Endothelial cell of umbilical vein (primary cell): ENCODE data around the gene PRR7. TPM values are rescaled to one million over a fixed set of nuclear protein-coding genes. Genes with fewer than 3 reads are reported as not detected.

Experiments used
- BruUV-seq: library from RNA; stranded (reverse); fragments of 400-500 nt; replicated peaks from 2 replicates; lab custom pipeline; 2021; lab: Mats Ljungman, UMichigan
- CTCF ChIA-PET: fragments of 300-600, 350-600 bp; sonication (Branson Sonifier 250); formaldehyde crosslinking; loops from one replicate; lab custom pipeline; 2021; ENCODE audit warnings: antibody characterized with exemption, inconsistent platforms; lab: Charles Lee
- POLR2A ChIA-PET: fragments of 300-600, 350-600 bp; sonication (Branson Sonifier 250); formaldehyde crosslinking; loops from one replicate; lab custom pipeline; 2021; ENCODE audit warnings: antibody characterized with exemption, inconsistent platforms; lab: Charles Lee
- DNase-seq: peaks from one replicate; pipeline ENCODE4 v3.0.0-alpha.2; 2011; ENCODE audit warnings: low read depth, low spot score
- FAIRE-seq: peaks from 2 replicates; lab custom pipeline; 2011; peaks lifted over from hg19 to GRCh38; lab: Jason Lieb, UNC
- H2AFZ ChIP-seq: 2 replicates; pipeline ENCODE4 v1.6.0; 2012; ENCODE audit warnings: low read depth, low read length, control low read depth, inconsistent platforms
- H3K27ac ChIP-seq: 2 replicates; pipeline ENCODE4 v1.5.1; 2011; ENCODE audit warnings: low read depth, mild to moderate bottlenecking, control low read depth, low read length, moderate library complexity; ENCODE audit not compliant: insufficient read depth
- H3K27me3 ChIP-seq, 2 experiments: 2 replicates each; pipeline versions ENCODE4 v1.6.0 to v1.6.1; 2011; ENCODE audit warnings: low read length in 2 of 2, mixed read lengths in 1 of 2; ENCODE audit not compliant: control insufficient read depth in 2 of 2, insufficient read depth in 2 of 2
- H3K36me3 ChIP-seq, 2 experiments: 2 replicates in 1 of 2; 3 replicates in 1 of 2; pipeline ENCODE4 v1.5.1; 2011; ENCODE audit warnings: low read length in 2 of 2, mild to moderate bottlenecking in 1 of 2, moderate library complexity in 1 of 2; ENCODE audit not compliant: control insufficient read depth in 2 of 2, insufficient read depth in 2 of 2; ENCODE audit errors: extremely low read depth in 1 of 2
- H3K4me1 ChIP-seq: 3 replicates; pipeline ENCODE4 v1.5.1; 2011; ENCODE audit warnings: mild to moderate bottlenecking, low read length; ENCODE audit not compliant: control insufficient read depth, insufficient read depth; ENCODE audit errors: extremely low read depth
- H3K4me2 ChIP-seq: 2 replicates; pipeline ENCODE4 v1.6.1; 2011; ENCODE audit warnings: low read length, control low read depth, mixed read lengths; ENCODE audit not compliant: insufficient read depth
- H3K4me3 ChIP-seq, 3 experiments: fragments of 200-600 bp in 1 of 3; sonication (generic), shearing (Covaris generic) in 1 of 3; replicated peaks in 1 of 3; 2 replicates each; pipeline ENCODE4 v1.5.1; 2011 to 2016; ENCODE audit warnings: control low read depth in 3 of 3, low read length in 3 of 3, mild to moderate bottlenecking in 2 of 3, inconsistent platforms in 1 of 3, low read depth in 1 of 3, moderate library complexity in 1 of 3; ENCODE audit not compliant: insufficient read depth in 1 of 3
- H3K79me2 ChIP-seq: 2 replicates; pipeline ENCODE4 v1.6.0; 2012; ENCODE audit warnings: low read length, inconsistent platforms; ENCODE audit not compliant: control insufficient read depth, insufficient read depth
- H3K9ac ChIP-seq: replicated peaks from 2 replicates; pipeline ENCODE3; 2011; ENCODE audit warnings: low read length, control low read depth; ENCODE audit not compliant: insufficient read depth; ENCODE audit errors: extremely low read depth
- H3K9me1 ChIP-seq: replicated peaks from 3 replicates; pipeline ENCODE4 v1.6.0; 2011; ENCODE audit warnings: mild to moderate bottlenecking, low read length; ENCODE audit not compliant: control insufficient read depth, insufficient read depth; ENCODE audit errors: extremely low read depth
- H3K9me3 ChIP-seq: replicated peaks from 2 replicates; pipeline ENCODE4 v1.5.1; 2012; ENCODE audit warnings: low read length, inconsistent platforms; ENCODE audit not compliant: control insufficient read depth, insufficient read depth
- H4K20me1 ChIP-seq: replicated peaks from 2 replicates; pipeline ENCODE3; 2011; ENCODE audit warnings: mild to moderate bottlenecking, low read length; ENCODE audit not compliant: control insufficient read depth, insufficient read depth; ENCODE audit errors: extremely low read depth
- FOS ChIP-seq: IDR thresholded peaks from 2 replicates; pipeline ENCODE4 v1.6.1; 2011; ENCODE audit warnings: mild to moderate bottlenecking, low read length, moderate library complexity, borderline replicate concordance; ENCODE audit not compliant: insufficient read depth
- GATA2 ChIP-seq: IDR thresholded peaks from 2 replicates; pipeline ENCODE4 v1.7.0; 2011; ENCODE audit warnings: low read depth, mild to moderate bottlenecking, moderate library complexity, mixed read lengths, low read length; ENCODE audit not compliant: insufficient read length, insufficient read depth
- JUN ChIP-seq: IDR thresholded peaks from 2 replicates; pipeline ENCODE4 v1.6.1; 2011; ENCODE audit warnings: borderline replicate concordance, low read depth; ENCODE audit not compliant: insufficient read length, insufficient read depth
- MYC ChIP-seq: IDR thresholded peaks from one replicate; pipeline ENCODE4 v1.6.1; 2011; ENCODE audit warnings: mild to moderate bottlenecking, low read depth, low read length
- POLR2A ChIP-seq: IDR thresholded peaks from 2 replicates; pipeline ENCODE4 v1.6.1; 2012; ENCODE audit warnings: low read depth, mild to moderate bottlenecking, control low read depth, low read length
- POLR2AphosphoS5 ChIP-seq: IDR thresholded peaks from 2 replicates; pipeline ENCODE4 v1.6.1; 2012; ENCODE audit warnings: low read depth, mild to moderate bottlenecking, control low read depth, low read length, moderate library complexity; ENCODE audit not compliant: insufficient read depth
- dilution Hi-C: fragments of 300-500 bp; cut with MboI; formaldehyde crosslinking; loops from one replicate; pipeline ENCODE4 v1.15.0; 2019; ENCODE audit warnings: low sequenced_read_pairs; ENCODE audit not compliant: extremely low pct_ligation_motif_present
- intact Hi-C: fragments of 100-400 bp; cut with micrococcal nuclease; formaldehyde crosslinking; loops from one replicate; pipeline ENCODE4 v1.10.0; 2022
- polyA plus RNA-seq, 4 experiments: library from polyadenylated mRNA; depleted of rRNA in 3 of 4; stranded (reverse) in 3 of 4; unstranded in 1 of 4; fragments of >200 nt; gene quantifications; 2 replicates each; pipeline versions ENCODE4 v1.2.1 to v1.2.3, GENCODE V29; 2011 to 2012; ENCODE audit warnings: missing spikeins in 1 of 4
- total RNA-seq: library from RNA; stranded (reverse); gene quantifications from 2 replicates; pipeline ENCODE4 v1.2.3, GENCODE V29; 2021

The PRR7 gene
- total and polyA plus RNA-seq, 2 donors (not counting 3 experiments of a cell fraction or from before 2014, with no cell fraction given): 6.5 to 6.6 TPM

- H3K9me3 ChIP-seq: no peaks in the 10 kb centered on the region
- H3K27me3 ChIP-seq: no peaks in the 10 kb centered on the region
- H3K4me3 ChIP-seq: no peak overlapping the region
- TF ChIP-seq POLR2A: peak; percentile 52
- TF ChIP-seq POLR2AphosphoS5: no peak
- no peak for TF ChIP-seq MYC
- no peak for TF ChIP-seq GATA2
- TF ChIP-seq FOS: no peak
- no peak for TF ChIP-seq JUN
- H3K27ac ChIP-seq: no peak overlapping the region
- no peak for DNase-seq
- peak; percentile 70 for FAIRE-seq
- dilution Hi-C loops (no loop called here), intact Hi-C loops (loop anchor here (10.0 kb wide), 1 partner anchor 1034 kb away; the partner anchor contains the start of gene FAF2)
- no peak overlapping the region for H3K9ac ChIP-seq
- H3K79me2 ChIP-seq: no peaks in the 10 kb centered on the region
- H3K4me1 ChIP-seq: no peaks in the 10 kb centered on the region
- no TSS peak for BruUV-seq
- H2AFZ ChIP-seq: no peak overlapping the region
- H3K9me1 ChIP-seq: no peaks in the 10 kb centered on the region
- peaks cover 0 to 13% of the 10 kb centered on the region in 2 experiments for H3K36me3 ChIP-seq
- ChIA-PET POLR2A (interaction anchor here (0.9 to 1.3 kb wide), 3 partner anchors 9 to 16 kb away, joined by 3 to 5 read pairs (median 5); no protein-coding TSS in a partner anchor), CTCF (interaction anchor here (1.2 to 3.3 kb wide), 5 partner anchors 12 to 75 kb away, joined by 3 to 17 read pairs (median 4); no protein-coding TSS in a partner anchor)
- H3K4me2 ChIP-seq: no peak overlapping the region
- H4K20me1 ChIP-seq: no peaks in the 10 kb centered on the region
These were observed 32.4 kb downstream of the PRR7 start for GRCh38 chr5:177478711-177479646.
